ENCODE measurements around the gene BCOR.
A peak's percentile ranks its signal among the peaks of the same experiment; 100 is the strongest.

BCOR gene

DNA sequence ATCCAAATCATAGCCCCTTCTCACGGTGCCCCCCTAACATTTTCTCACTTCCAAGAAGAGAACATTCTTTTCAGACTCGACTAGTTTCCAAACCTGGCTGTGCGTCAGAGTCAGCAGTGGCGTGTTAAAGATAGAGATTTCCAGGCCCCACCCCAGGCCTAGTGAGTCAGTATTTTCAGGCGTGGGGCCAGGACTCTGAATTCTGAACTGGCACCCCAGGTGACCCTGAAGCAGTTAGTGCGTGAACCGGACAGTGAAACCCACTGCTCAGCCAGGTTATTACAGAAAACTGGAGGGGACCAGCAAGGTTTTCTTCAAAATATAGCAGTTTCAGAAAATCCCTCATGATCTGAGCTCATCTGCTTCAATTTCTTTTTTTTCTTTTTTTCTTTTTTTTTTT lies 35.0 kb upstream of the BCOR start:
- H3K4me1 ChIP-seq (ENCODE audit: control insufficient read depth, insufficient read depth, low read length), result peaks cover 9% of the 10 kb centered on the region
- no peak overlapping the region for H3K4me3 ChIP-seq (ENCODE audit: low read length)
- no peaks in the 10 kb centered on the region for H3K36me3 ChIP-seq (ENCODE audit: control insufficient read depth, insufficient read depth, low read length)
- H3K9me3 ChIP-seq (ENCODE audit: control insufficient read depth, low read length), result no peaks in the 10 kb centered on the region
- no peaks in the 10 kb centered on the region for H3K27me3 ChIP-seq (ENCODE audit: control insufficient read depth, insufficient read depth, low read length)
- H3K9ac ChIP-seq (ENCODE audit: low read length), result no peak overlapping the region

DNA sequence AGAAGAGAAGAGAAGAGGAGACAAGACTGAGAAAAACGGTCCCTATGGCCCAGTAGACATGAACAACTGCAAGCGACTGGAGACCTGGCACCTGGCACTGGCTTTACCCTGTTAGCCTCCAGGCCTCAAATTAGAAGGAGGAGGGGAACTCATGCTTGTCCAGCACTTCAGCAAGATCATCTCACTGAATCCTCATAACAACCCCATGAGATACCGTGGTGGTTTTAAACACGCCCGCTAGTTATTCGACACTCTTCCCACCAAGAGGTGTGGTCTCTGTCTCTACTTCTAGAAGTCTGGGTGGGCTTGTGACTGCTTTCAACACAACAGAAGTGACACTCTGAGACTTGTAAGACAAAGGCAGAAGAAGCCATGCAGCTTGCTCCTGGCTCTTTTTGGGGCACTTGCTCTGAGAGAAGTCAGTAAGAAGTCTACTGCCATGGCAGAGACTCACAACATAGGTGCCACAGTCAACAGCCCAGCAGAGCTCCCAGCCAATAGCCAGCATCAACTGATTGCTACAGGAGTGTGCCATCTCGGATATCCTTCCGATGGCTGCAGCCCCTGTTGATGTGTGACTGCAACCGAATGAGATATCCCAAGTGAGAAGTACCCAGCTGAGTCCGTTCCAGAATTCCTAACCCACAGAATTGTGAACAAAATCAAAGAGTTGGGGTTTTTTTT lies 34.0 kb upstream of the BCOR start:
- Histone ChIP-seq H3K27me3 (ENCODE audit: control insufficient read depth, insufficient read depth, low read length) (no peaks in the 10 kb centered on the region), H3K9ac (ENCODE audit: low read length) (no peak overlapping the region)

DNA sequence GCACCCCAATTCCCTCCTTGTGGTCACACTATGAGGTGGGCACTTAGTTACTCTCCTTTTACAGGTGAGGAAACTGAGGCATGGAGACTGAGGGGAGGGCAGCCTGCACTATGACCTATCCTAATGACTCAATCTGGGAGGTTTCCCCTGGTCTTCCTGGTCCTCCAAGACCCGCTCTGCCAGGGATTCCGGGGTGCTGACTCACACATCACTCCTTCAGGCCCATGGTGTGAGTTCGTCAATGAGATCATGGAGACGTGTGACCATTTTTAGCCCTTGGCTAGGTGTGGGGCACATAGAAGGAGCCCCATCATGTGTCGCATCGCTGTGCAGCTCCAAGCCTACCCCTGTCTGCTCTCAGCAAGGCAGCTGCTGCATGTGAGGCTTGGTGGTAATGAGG lies 32.4 kb upstream of the BCOR start:
- Histone ChIP-seq H3K36me3 (ENCODE audit: control insufficient read depth, insufficient read depth, low read length) (no peaks in the 10 kb centered on the region), H3K4me3 (ENCODE audit: low read length) (no peak overlapping the region), H3K9ac (ENCODE audit: low read length) (no peak overlapping the region), H3K9me3 (ENCODE audit: control insufficient read depth, low read length) (no peaks in the 10 kb centered on the region), H3K4me1 (ENCODE audit: control insufficient read depth, insufficient read depth, low read length) (peaks cover 9% of the 10 kb centered on the region), H3K27me3 (ENCODE audit: control insufficient read depth, insufficient read depth, low read length) (no peaks in the 10 kb centered on the region)

More for the DNA sequence above, 34.0 kb upstream of the BCOR start:
- Histone ChIP-seq H3K36me3 (ENCODE audit: control insufficient read depth, insufficient read depth, low read length) (no peaks in the 10 kb centered on the region), H3K4me1 (ENCODE audit: control insufficient read depth, insufficient read depth, low read length) (peaks cover 9% of the 10 kb centered on the region), H3K9me3 (ENCODE audit: control insufficient read depth, low read length) (no peaks in the 10 kb centered on the region), H3K4me3 (ENCODE audit: low read length) (no peak overlapping the region)

DNA sequence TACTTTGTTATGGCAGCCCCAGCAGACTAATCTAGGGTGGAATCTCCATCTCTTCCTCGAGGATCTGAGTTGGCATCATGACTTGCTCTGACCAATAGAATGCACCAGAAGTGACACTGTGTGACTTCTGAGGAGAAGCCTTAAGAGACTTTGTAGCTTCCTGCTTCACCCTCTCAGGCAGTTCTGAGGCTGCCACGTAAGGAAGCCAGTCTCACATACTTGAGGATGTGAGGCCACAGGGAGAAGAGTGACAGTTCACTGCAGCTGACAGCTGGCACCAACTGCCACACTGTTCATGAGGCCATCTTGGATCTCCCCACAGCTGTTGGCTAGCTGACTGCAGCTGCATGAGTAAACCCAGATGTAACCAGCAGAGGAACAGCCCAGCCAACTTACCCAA lies 29.3 kb upstream of the BCOR start:
- H3K36me3 ChIP-seq (ENCODE audit: control insufficient read depth, insufficient read depth, low read length), result no peaks in the 10 kb centered on the region
- no peak overlapping the region for H3K9ac ChIP-seq (ENCODE audit: low read length)
- H3K27me3 ChIP-seq (ENCODE audit: control insufficient read depth, insufficient read depth, low read length), result no peaks in the 10 kb centered on the region
- no peaks in the 10 kb centered on the region for H3K9me3 ChIP-seq (ENCODE audit: control insufficient read depth, low read length)
- peaks cover 3% of the 10 kb centered on the region for H3K4me1 ChIP-seq (ENCODE audit: control insufficient read depth, insufficient read depth, low read length)
- no peak overlapping the region for H3K4me3 ChIP-seq (ENCODE audit: low read length)

DNA sequence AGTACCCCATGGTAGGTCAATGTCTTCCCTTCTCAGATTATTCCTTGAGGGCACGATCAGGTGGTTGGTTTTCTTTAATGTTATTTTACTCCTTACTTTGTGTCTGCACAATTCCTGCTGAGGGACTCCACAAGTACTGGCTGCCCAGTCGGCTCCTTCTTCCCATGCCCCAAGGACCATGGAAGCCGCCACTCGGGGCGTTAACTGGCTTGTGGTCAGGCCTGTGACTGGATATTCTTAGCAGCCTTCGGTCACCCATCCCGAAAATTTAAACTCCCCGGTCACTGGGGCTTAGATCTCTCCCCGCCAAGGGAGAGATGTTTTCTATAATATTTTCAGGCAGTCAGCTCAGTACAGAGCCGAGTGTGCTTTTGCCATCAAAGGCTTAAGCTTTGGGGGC lies 24.7 kb upstream of the BCOR start:
- Histone ChIP-seq H3K4me1 (ENCODE audit: control insufficient read depth, insufficient read depth, low read length) (no peaks in the 10 kb centered on the region), H3K9ac (ENCODE audit: low read length) (no peak overlapping the region), H3K4me3 (ENCODE audit: low read length) (no peak overlapping the region), H3K36me3 (ENCODE audit: control insufficient read depth, insufficient read depth, low read length) (no peaks in the 10 kb centered on the region), H3K27me3 (ENCODE audit: control insufficient read depth, insufficient read depth, low read length) (no peaks in the 10 kb centered on the region), H3K9me3 (ENCODE audit: control insufficient read depth, low read length) (no peaks in the 10 kb centered on the region)

DNA sequence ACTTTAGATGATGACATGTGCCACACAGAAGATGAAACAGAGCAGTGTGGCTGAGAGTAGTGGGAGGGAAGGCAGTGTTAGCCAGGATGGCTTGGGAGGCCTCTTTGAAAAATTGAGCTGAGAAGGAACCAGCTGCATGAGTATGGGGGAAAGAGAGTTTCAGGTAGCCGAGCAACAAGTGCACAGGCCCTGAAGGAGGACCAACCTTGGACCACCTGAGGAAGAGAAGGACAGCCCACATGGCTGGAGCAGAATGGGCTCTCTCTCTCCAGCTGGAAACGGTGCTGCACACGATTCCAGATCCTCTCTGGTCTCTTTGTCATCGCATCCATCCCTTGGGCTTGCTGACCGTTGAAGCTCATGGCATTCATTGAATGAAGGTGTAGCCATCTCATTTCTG lies 23.9 kb upstream of the BCOR start:
- Histone ChIP-seq H3K27me3 (ENCODE audit: control insufficient read depth, insufficient read depth, low read length) (no peaks in the 10 kb centered on the region), H3K4me1 (ENCODE audit: control insufficient read depth, insufficient read depth, low read length) (no peaks in the 10 kb centered on the region), H3K36me3 (ENCODE audit: control insufficient read depth, insufficient read depth, low read length) (no peaks in the 10 kb centered on the region), H3K9ac (ENCODE audit: low read length) (no peak overlapping the region), H3K4me3 (ENCODE audit: low read length) (no peak overlapping the region), H3K9me3 (ENCODE audit: control insufficient read depth, low read length) (no peaks in the 10 kb centered on the region)

DNA sequence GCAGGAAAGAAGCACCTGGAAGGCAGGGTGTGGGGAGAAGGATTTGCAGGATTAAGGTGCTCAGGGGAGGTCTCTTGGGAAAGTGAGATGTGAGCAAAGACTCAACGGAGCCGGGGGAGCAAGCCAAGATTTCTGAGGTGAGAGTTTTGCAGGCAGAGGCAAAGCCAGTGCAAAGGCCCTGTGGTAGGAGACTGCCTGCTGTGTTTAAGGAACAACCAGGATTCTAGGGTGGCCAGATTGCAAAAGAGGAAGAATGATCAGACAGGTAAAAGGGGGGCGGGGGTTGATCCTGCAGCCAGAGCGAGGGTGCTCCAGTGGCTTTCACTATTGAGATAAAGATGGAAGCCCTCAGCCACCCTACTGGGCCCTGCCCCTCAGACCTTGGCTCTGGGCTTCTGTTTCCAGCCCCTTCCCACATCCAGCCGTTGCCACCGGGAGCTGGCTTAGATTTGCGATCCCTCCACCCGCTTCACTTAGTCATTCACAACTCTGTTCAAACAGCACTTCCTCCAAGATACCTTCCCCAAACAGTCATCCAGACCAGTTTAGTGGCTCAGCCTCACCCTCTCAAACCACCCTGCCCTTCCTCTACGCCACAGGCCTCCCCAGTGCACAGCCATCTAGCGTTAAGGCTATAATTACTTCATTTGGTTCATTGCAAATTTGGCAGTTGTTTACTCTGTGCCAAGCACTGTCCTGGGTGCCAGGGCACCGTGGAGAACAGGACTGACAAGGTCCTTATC lies 23.3 kb upstream of the BCOR start:
- H3K9me3 ChIP-seq (ENCODE audit: control insufficient read depth, low read length), result no peaks in the 10 kb centered on the region
- H3K9ac ChIP-seq (ENCODE audit: low read length), result no peak overlapping the region
- H3K27me3 ChIP-seq (ENCODE audit: control insufficient read depth, insufficient read depth, low read length), result no peaks in the 10 kb centered on the region
- no peaks in the 10 kb centered on the region for H3K36me3 ChIP-seq (ENCODE audit: control insufficient read depth, insufficient read depth, low read length)
- no peaks in the 10 kb centered on the region for H3K4me1 ChIP-seq (ENCODE audit: control insufficient read depth, insufficient read depth, low read length)
- H3K4me3 ChIP-seq (ENCODE audit: low read length), result no peak overlapping the region

DNA sequence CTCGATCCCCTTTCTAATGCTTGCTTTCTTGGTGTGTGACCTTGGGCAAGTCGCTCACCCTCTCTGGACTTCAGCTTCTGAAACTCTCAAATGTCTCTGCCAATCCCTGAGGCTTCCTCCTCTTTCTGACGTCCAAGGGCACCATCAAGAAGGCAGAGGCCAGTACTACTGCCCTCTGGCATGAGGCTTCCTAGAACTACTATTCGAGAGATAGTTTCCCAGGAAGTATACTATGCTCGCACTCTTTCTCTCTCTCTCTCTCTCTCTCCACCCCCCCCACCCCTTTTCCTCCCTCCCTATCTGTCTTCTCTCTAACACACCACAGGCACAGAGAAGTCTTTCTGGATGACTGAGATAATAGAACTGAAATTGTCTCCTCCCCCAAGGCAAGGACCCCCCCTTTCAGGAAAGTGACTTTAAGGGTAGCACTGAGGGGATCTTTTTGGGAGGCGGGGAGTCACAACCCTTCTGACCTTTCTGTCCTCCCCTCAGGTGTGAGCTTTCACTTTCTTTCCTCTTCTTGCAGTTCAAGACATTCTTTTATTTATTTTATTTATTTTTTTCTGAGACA lies 20.0 kb upstream of the BCOR start:
- no peaks in the 10 kb centered on the region for H3K27me3 ChIP-seq (ENCODE audit: control insufficient read depth, insufficient read depth, low read length)
- no peaks in the 10 kb centered on the region for H3K4me1 ChIP-seq (ENCODE audit: control insufficient read depth, insufficient read depth, low read length)
- no peaks in the 10 kb centered on the region for H3K9me3 ChIP-seq (ENCODE audit: control insufficient read depth, low read length)
- no peak overlapping the region for H3K4me3 ChIP-seq (ENCODE audit: low read length)
- no peaks in the 10 kb centered on the region for H3K36me3 ChIP-seq (ENCODE audit: control insufficient read depth, insufficient read depth, low read length)
- no peak overlapping the region for H3K9ac ChIP-seq (ENCODE audit: low read length)

DNA sequence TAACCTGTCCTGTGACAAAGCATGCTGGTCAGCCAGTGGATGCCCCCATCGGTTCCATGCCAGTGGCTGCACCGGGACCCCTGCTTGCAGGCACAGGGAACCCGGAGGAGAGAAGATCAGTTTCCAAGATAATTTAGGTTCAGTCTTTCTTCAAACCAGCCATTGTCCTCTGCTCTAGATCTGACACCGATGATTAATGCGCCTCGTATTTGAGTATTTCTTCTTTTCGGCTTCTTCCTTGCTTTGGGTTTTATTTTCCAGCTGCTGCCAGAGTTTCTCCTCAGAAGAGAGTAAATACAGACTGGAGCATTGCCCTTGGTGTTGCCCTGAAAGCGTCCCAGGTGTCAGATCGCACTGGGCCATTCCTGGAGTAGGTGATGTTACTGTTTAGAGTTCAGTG lies 19.2 kb upstream of the BCOR start:
- Histone ChIP-seq H3K4me3 (ENCODE audit: low read length) (no peak overlapping the region), H3K9me3 (ENCODE audit: control insufficient read depth, low read length) (no peaks in the 10 kb centered on the region), H3K36me3 (ENCODE audit: control insufficient read depth, insufficient read depth, low read length) (no peaks in the 10 kb centered on the region), H3K9ac (ENCODE audit: low read length) (no peak overlapping the region), H3K27me3 (ENCODE audit: control insufficient read depth, insufficient read depth, low read length) (no peaks in the 10 kb centered on the region), H3K4me1 (ENCODE audit: control insufficient read depth, insufficient read depth, low read length) (no peaks in the 10 kb centered on the region)

DNA sequence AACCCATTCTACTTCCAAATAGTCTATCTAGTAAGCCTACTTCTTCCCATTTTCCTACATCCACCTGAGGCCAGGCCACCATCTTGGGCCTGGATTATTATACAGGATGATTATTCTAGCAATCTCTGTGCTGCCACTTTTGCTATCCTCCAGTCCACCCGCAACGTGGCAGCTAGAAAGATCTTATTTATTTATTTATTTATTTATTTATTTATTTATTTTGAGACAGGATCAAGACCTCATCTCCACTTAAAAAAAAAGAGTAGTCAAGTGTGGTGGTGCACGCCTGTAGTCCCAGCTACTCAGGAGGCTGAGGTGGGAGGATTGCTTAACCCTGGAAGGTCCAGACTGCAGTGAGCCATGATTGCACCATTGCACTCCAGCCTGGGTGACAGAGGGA lies 15.2 kb upstream of the BCOR start:
- H3K4me3 ChIP-seq (ENCODE audit: low read length), result no peak overlapping the region
- H3K36me3 ChIP-seq (ENCODE audit: control insufficient read depth, insufficient read depth, low read length), result no peaks in the 10 kb centered on the region
- H3K9me3 ChIP-seq (ENCODE audit: control insufficient read depth, low read length), result no peaks in the 10 kb centered on the region
- H3K4me1 ChIP-seq (ENCODE audit: control insufficient read depth, insufficient read depth, low read length), result peaks cover 1% of the 10 kb centered on the region
- H3K27me3 ChIP-seq (ENCODE audit: control insufficient read depth, insufficient read depth, low read length), result no peaks in the 10 kb centered on the region
- H3K9ac ChIP-seq (ENCODE audit: low read length), result no peak overlapping the region

DNA sequence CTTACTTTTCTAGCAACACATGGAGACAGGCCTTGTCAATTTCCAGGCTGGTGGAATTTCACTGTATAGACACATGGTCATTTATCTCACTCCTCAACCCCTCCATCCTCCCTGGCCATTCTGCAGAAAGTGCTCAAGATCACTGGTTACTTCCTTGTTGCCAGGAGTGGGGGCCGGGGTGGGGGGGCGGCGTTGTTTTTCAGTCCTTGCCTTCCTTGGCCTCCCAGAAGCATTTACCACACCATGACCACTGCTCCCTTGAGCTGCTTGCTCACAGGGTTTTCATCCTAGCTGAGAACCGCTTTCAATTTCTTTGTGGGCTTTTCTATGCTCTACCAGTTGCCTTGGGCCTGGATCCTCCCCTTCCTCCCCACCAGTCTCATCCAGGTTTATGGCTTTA lies 14.1 kb upstream of the BCOR start:
- H3K36me3 ChIP-seq (ENCODE audit: control insufficient read depth, insufficient read depth, low read length), result no peaks in the 10 kb centered on the region
- peaks cover 12% of the 10 kb centered on the region for H3K4me1 ChIP-seq (ENCODE audit: control insufficient read depth, insufficient read depth, low read length)
- H3K9ac ChIP-seq (ENCODE audit: low read length), result no peak overlapping the region
- H3K27me3 ChIP-seq (ENCODE audit: control insufficient read depth, insufficient read depth, low read length), result no peaks in the 10 kb centered on the region
- no peak overlapping the region for H3K4me3 ChIP-seq (ENCODE audit: low read length)
- no peaks in the 10 kb centered on the region for H3K9me3 ChIP-seq (ENCODE audit: control insufficient read depth, low read length)

DNA sequence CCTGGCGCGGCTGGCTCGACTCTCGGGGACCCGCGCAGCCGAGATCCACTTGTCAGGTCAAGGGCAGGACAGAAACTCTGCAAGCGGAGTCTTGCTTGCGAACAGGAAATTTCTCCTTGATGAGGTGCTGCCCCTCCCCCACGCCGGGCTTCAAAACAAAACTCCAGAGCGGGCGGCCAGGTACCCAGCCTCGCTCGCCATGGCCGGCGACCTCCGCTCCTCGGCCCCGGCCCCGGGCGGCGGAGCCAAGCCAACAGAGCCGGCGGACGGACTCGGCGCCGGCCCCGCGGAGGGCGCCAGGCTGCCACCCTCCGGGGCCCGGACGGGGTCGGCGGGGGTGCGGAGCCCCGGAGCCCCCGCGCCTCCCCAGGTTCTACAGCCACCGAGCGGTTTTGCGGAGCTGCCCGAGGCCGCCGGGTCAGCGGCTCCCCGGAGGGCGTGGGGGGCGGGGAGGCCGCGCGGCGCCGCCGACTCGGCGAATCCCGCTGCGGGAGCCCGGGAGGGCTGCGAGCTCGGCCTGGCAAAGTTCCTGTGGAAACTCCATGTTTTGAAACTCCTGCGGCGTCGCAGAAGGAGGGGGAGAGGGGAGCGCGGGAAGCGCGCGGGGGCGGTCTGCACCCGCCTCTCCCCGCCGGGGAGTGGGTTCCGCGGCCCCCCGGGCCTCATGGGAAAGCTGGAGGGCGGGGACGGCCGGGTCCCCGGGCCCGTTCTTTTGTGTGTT lies 11.7 kb upstream of the BCOR start:
- no peaks in the 10 kb centered on the region for H3K36me3 ChIP-seq (ENCODE audit: control insufficient read depth, insufficient read depth, low read length)
- no peaks in the 10 kb centered on the region for H3K27me3 ChIP-seq (ENCODE audit: control insufficient read depth, insufficient read depth, low read length)
- H3K4me3 ChIP-seq (ENCODE audit: low read length), result no peak overlapping the region
- H3K4me1 ChIP-seq (ENCODE audit: control insufficient read depth, insufficient read depth, low read length), result peaks cover 12% of the 10 kb centered on the region
- H3K9ac ChIP-seq (ENCODE audit: low read length), result peak overlapping the region; percentile 70
- no peaks in the 10 kb centered on the region for H3K9me3 ChIP-seq (ENCODE audit: control insufficient read depth, low read length)
